GM12878 (cell line): ENCODE results near the gene SYS1. TPM values are rescaled to one million over a fixed set of nuclear protein-coding genes. Genes with fewer than 3 reads are reported as not detected.

ENCODE experiments used
- ATAC-seq: fragments of 200-7000 bp; cut with Tn5 transposase; 3 replicates; pipeline ENCODE4 v1.9.1; 2020; ENCODE audit warnings: mild to moderate bottlenecking, moderate library complexity
- BruUV-seq: library from RNA; stranded (reverse); fragments of 400-500 nt; replicated peaks from 2 replicates; lab custom pipeline; 2021; lab: Mats Ljungman, UMichigan
- CTCF ChIA-PET: fragments of 300-600 bp; sonication (Branson Sonifier 250); formaldehyde crosslinking; extraction: SDS; loops from one replicate; lab custom pipeline; 2021; ENCODE audit warnings: inconsistent platforms; lab: Yijun Ruan, JAX
- POLR2A ChIA-PET: fragments of 350-600 bp; formaldehyde crosslinking; extraction: SDS; loops from one replicate; lab custom pipeline; 2021; ENCODE audit warnings: inconsistent platforms; lab: Charles Lee
- RAD21 ChIA-PET: fragments of 300-600 bp; sonication (Branson Sonifier 250); formaldehyde crosslinking; loops from one replicate; lab custom pipeline; 2023; ENCODE audit warnings: antibody characterized with exemption; ENCODE audit not compliant: unreplicated experiment; lab: Charles Lee
- SMC1A ChIA-PET: fragments of 300-600 bp; sonication (Branson Sonifier 250); formaldehyde crosslinking; loops from one replicate; lab custom pipeline; 2023; ENCODE audit not compliant: unreplicated experiment, uncharacterized antibody; lab: Charles Lee
- DNase-seq: peaks from one replicate; pipeline ENCODE4 v3.0.0-alpha.2; 2011; ENCODE audit warnings: low read depth, low spot score
- FAIRE-seq: peaks from 3 replicates; lab custom pipeline; 2011; peaks lifted over from hg19 to GRCh38; lab: Jason Lieb, UNC
- H2AFZ ChIP-seq: 2 replicates; pipeline ENCODE4 v1.6.0; 2011; ENCODE audit warnings: low read depth, low read length, control low read depth; ENCODE audit not compliant: control insufficient read depth
- H3K27ac ChIP-seq: 2 replicates; pipeline ENCODE4 v1.5.1; 2011; ENCODE audit warnings: control low read depth; ENCODE audit not compliant: control insufficient read depth, insufficient read depth
- H3K27me3 ChIP-seq, 2 experiments: replicated peaks in 1 of 2; 2 replicates each; pipeline versions ENCODE4 v1.6.0 to v1.6.1; 2011; ENCODE audit warnings: low read length in 1 of 2; ENCODE audit not compliant: control insufficient read depth in 2 of 2, insufficient read depth in 2 of 2
- H3K36me3 ChIP-seq, 2 experiments: 2 replicates each; pipeline ENCODE4 v1.5.1; 2011; ENCODE audit warnings: low read length in 1 of 2; ENCODE audit not compliant: control insufficient read depth in 2 of 2, insufficient read depth in 2 of 2
- H3K4me1 ChIP-seq: 2 replicates; pipeline ENCODE4 v1.6.1; 2011; ENCODE audit warnings: mild to moderate bottlenecking, low read length, moderate library complexity, mixed read lengths; ENCODE audit not compliant: control insufficient read depth, insufficient read depth
- H3K4me2 ChIP-seq: 2 replicates; pipeline ENCODE4 v1.6.0; 2011; ENCODE audit warnings: control low read depth; ENCODE audit not compliant: control insufficient read depth, insufficient read depth
- H3K4me3 ChIP-seq: fragments of 200-600 bp; sonication (generic); 2 replicates; pipeline ENCODE4 v1.5.1; 2016
- H3K79me2 ChIP-seq: 2 replicates; pipeline ENCODE4 v1.6.0; 2011; ENCODE audit warnings: low read length; ENCODE audit not compliant: control insufficient read depth, insufficient read depth
- H3K9ac ChIP-seq: 2 replicates; pipeline ENCODE4 v1.8.0; 2011; ENCODE audit warnings: low read length, control low read depth, mixed read lengths; ENCODE audit not compliant: control insufficient read depth, insufficient read depth
- H3K9me3 ChIP-seq: replicated peaks from 3 replicates; pipeline ENCODE4 v1.5.1; 2011; ENCODE audit warnings: mild to moderate bottlenecking, low read length; ENCODE audit not compliant: control insufficient read depth, insufficient read depth
- H4K20me1 ChIP-seq: 2 replicates; pipeline ENCODE4 v1.6.0; 2011; ENCODE audit not compliant: control insufficient read depth, insufficient read depth
- ATF2 ChIP-seq: IDR thresholded peaks from 2 replicates; pipeline ENCODE4 v1.6.1; 2012; ENCODE audit warnings: low read length, inconsistent platforms
- DPF2 ChIP-seq: fragments of 450-650 bp; IDR thresholded peaks from 2 replicates; pipeline ENCODE4 v1.6.1; 2017; ENCODE audit warnings: mild to moderate bottlenecking
- ESRRA ChIP-seq: IDR thresholded peaks from 2 replicates; pipeline ENCODE4 v1.6.1; 2012; ENCODE audit warnings: mild to moderate bottlenecking, low read length, improper control_type of control experiment
- HDAC6 ChIP-seq: fragments of 200-600 bp; sonication (generic); IDR thresholded peaks from one replicate; pipeline ENCODE4 v1.8.0; 2017; ENCODE audit warnings: antibody characterized with exemption; ENCODE audit not compliant: unreplicated experiment
- IKZF2 ChIP-seq, 2 experiments: fragments of 450-650 bp; IDR thresholded peaks; 2 replicates each; pipeline ENCODE4 v1.6.1; 2017; ENCODE audit warnings: mild to moderate bottlenecking in 2 of 2, moderate library complexity in 2 of 2
- IRF5 ChIP-seq: fragments of 450-650 bp; IDR thresholded peaks from 2 replicates; pipeline ENCODE4 v1.6.1; 2017; ENCODE audit warnings: borderline replicate concordance
- NFIC ChIP-seq: IDR thresholded peaks from 2 replicates; pipeline ENCODE4 v1.6.1; 2012; ENCODE audit warnings: low read depth, mild to moderate bottlenecking, inconsistent platforms, low read length, moderate library complexity
- PML ChIP-seq: IDR thresholded peaks from 2 replicates; pipeline ENCODE4 v1.6.1; 2012; ENCODE audit warnings: low read length, inconsistent platforms
- RAD21 ChIP-seq: IDR thresholded peaks from 2 replicates; pipeline ENCODE4 v1.6.1; 2011; ENCODE audit warnings: mild to moderate bottlenecking, low read depth, low read length, moderate library complexity; ENCODE audit not compliant: insufficient read depth
- SPI1 ChIP-seq: IDR thresholded peaks from 2 replicates; pipeline ENCODE4 v1.6.1; 2011; ENCODE audit warnings: low read depth, mild to moderate bottlenecking, low read length, moderate library complexity, borderline replicate concordance; ENCODE audit not compliant: insufficient read depth
- SREBF2 ChIP-seq: IDR thresholded peaks from 2 replicates; pipeline ENCODE4 v1.6.1; 2012; ENCODE audit warnings: mild to moderate bottlenecking, low read length
- ZNF217 ChIP-seq: fragments of 450-650 bp; IDR thresholded peaks from 2 replicates; pipeline ENCODE4 v1.6.1; 2017; ENCODE audit warnings: antibody characterized with exemption, mild to moderate bottlenecking
- ZNF384 ChIP-seq: IDR thresholded peaks from 2 replicates; pipeline ENCODE4 v1.6.1; 2012; ENCODE audit warnings: low read depth, mild to moderate bottlenecking, low read length, improper control_type of control experiment, borderline replicate concordance
- WGBS: methylation state at CpG from one replicate; pipeline ENCODE4 v1.1.6; 2016; ENCODE audit warnings: low lambda C conversion rate; ENCODE audit not compliant: insufficient replicate concordance, insufficient coverage; ENCODE audit errors: missing lambda C conversion rate; 5-methylcytosine and 5-hydroxymethylcytosine counted together
- in situ Hi-C: fragments of 300-500 bp; cut with MboI; formaldehyde crosslinking; loops from 9 replicates; pipeline ENCODE4 v1.14.3; 2018; ENCODE audit warnings: mixed read lengths
- intact Hi-C: fragments of 100-400 bp; cut with micrococcal nuclease; formaldehyde crosslinking; loops from one replicate; pipeline ENCODE4 v1.14.2; 2022; ENCODE audit not compliant: unreplicated experiment
- polyA plus RNA-seq, 11 experiments: library from polyadenylated mRNA; depleted of rRNA in 4 of 11; unstranded in 6 of 11; stranded (reverse) in 5 of 11; fragments of >200 nt; fragmentation: Nextera tagmentation in 4 of 11; fragmentation: Illumina TruSeq in 1 of 11; extraction: Ambion mirVana in 4 of 11; extraction: Trizol in 1 of 11; gene quantifications; 1 replicate in 1 of 11; 2 replicates in 10 of 11; pipeline versions ENCODE4 v1.2.1 to v1.2.3, GENCODE V29; 2011 to 2016; ENCODE audit warnings: inconsistent platforms in 2 of 11, missing spikeins in 2 of 11, low read depth in 1 of 11
- total RNA-seq, 4 experiments: library from RNA; depleted of rRNA in 3 of 4; stranded (reverse); fragments of >200 nt in 3 of 4; fragmentation: Illumina TruSeq in 1 of 4; extraction: Trizol in 1 of 4; gene quantifications; 2 replicates each; pipeline versions ENCODE4 v1.2.1 to v1.2.3, GENCODE V29; 2013 to 2021

SYS1 gene
- total and polyA plus RNA-seq, 10 of the 15 experiments (the other 5 are each of a cell fraction or from before 2014, with no cell fraction given), result 5.1 to 22.6 (median 9.3) TPM

GRCh38 chr20:45358282-45359068 lies 4.5 kb upstream of the SYS1 start:
- Histone ChIP-seq H2AFZ (no peak overlapping the region), H3K9ac (no peak overlapping the region)
- in situ Hi-C loops, result no loop called here

More at GRCh38 chr20:45358282-45359068, 4.5 kb upstream of the SYS1 start:
- DNase-seq, result no peak
- intact Hi-C loops, result no loop called here
- no TSS peak for BruUV-seq
- FAIRE-seq, result no peak
- WGBS, result 34% methylated on average over 10 of the region's 10 CpGs
- Histone ChIP-seq H3K79me2 (peaks cover 1% of the 10 kb centered on the region; the same call in 1 of the 2 replicates), H3K4me3 (no peak overlapping the region), H3K27me3 (no peaks in the 10 kb centered on the region), H4K20me1 (no peaks in the 10 kb centered on the region), H3K27ac (no peak overlapping the region), H3K36me3 (no peaks in the 10 kb centered on the region), H3K4me2 (no peak overlapping the region), H3K4me1 (peaks cover 18% of the 10 kb centered on the region), H3K9me3 (no peaks in the 10 kb centered on the region)
- ChIA-PET CTCF (interaction anchor here (1.2 to 19.4 kb wide), 7 partner anchors 12 to 93 kb away, joined by 3 to 685 read pairs (median 57); no protein-coding TSS in a partner anchor), SMC1A (interaction anchor here (1.3 to 19.8 kb wide), 5 partner anchors 10 to 412 kb away, joined by 3 to 440 read pairs (median 7); no protein-coding TSS in a partner anchor), POLR2A (no interaction called here), RAD21 (interaction anchor here (0.6 to 17.6 kb wide), 2 partner anchors 46 to 79 kb away, joined by 3 to 394 read pairs; no protein-coding TSS in a partner anchor)
- TF ChIP-seq ATF2, result no peak
- TF ChIP-seq RAD21, result no peak
- no peak for TF ChIP-seq ZNF217
- no peak for TF ChIP-seq ESRRA
- no peak for TF ChIP-seq IKZF2 (IDR thresholded peaks at IDR 0.05)
- TF ChIP-seq HDAC6, result no peak
- TF ChIP-seq SPI1, result no peak
- TF ChIP-seq SREBF2, result no peak
- TF ChIP-seq NFIC, result no peak
- no peak for TF ChIP-seq IRF5
- no peak for TF ChIP-seq PML
- no peak for TF ChIP-seq ZNF384
- no peak for TF ChIP-seq DPF2
- ATAC-seq, result no peak
